Measurements from ENCODE around the gene HABP4. TPM values are rescaled to one million over a fixed set of nuclear protein-coding genes. Genes with fewer than 3 reads are reported as not detected.

The HABP4 gene, protein sequence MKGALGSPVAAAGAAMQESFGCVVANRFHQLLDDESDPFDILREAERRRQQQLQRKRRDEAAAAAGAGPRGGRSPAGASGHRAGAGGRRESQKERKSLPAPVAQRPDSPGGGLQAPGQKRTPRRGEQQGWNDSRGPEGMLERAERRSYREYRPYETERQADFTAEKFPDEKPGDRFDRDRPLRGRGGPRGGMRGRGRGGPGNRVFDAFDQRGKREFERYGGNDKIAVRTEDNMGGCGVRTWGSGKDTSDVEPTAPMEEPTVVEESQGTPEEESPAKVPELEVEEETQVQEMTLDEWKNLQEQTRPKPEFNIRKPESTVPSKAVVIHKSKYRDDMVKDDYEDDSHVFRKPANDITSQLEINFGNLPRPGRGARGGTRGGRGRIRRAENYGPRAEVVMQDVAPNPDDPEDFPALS
- total RNA-seq = 13.6 and 17.7 TPM in 2 replicates

DNA sequence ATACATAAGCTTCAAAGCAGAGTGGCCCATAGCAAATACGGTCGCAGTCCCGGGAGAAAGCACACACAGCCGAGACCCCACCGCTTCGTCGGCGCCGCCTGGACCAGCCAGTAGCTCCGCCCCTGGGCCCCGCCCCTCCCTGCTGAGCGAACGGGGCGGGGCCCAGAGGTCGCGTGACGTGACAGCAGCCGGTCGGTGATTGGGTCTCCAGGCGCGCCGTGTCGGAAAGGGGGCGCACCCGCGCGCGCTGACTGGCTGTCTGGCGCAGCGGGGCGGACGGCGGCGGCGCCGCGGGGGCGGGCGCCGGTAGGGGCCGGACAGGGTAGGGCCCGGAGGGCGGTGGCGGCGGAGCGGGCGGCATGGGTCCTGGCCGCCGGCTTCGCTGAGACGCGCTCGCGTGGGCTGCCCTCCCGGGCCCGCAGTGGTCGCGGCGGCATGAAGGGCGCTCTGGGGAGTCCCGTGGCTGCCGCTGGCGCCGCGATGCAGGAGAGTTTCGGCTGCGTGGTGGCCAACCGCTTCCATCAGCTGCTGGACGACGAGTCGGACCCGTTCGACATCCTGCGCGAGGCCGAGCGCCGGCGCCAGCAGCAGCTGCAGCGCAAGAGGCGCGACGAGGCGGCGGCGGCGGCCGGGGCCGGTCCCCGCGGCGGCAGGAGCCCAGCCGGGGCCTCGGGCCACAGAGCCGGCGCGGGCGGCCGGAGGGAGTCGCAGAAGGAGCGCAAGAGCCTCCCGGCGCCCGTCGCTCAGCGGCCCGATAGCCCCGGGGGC is at the start of gene HABP4:
HABP4 (plus strand) TSS at position 325 of the 768 bp plus-strand sequence; CDS start at position 436, 111 bp downstream.

GRCh38 chr9:96418083-96418919 is 31.7 kb upstream of the HABP4 start, which contains the start of gene ZNF367:
Gene ZNF367 (minus strand): TSS chr9:96418370. CDS start chr9:96418032, 338 bp downstream.

Other genes with a start within 250 kb of the HABP4 start
- gene HSD17B3, start 148.0 kb upstream of the HABP4 start, total RNA-seq = not detected in 2 replicates
- gene SLC35D2, start 66.5 kb upstream of the HABP4 start, total RNA-seq = 26.9 and 29.9 TPM in 2 replicates
- 0.22 and 9.0 TPM in 2 replicates for gene ZNF367, start 31.8 kb upstream of the HABP4 start, total RNA-seq
- gene CDC14B, start 169.7 kb downstream of the HABP4 start, total RNA-seq = 11.7 and 12.7 TPM in 2 replicates
- gene PRXL2C, start 205.1 kb downstream of the HABP4 start, total RNA-seq = 9.8 and 17.2 TPM in 2 replicates